GM18867 (cell line): ENCODE data around the gene KXD1.
"Not testable (repeated sequence)": the region's sequence is repeated elsewhere in the genome, so short reads cannot be mapped to it uniquely, and the experiment has no call there.

Source experiments
- ATAC-seq: cut with Tn5 transposase; IDR thresholded peaks from one replicate; pipeline ENCODE4 v1.9.1; 2021; ENCODE audit warnings: mild to moderate bottlenecking, moderate library complexity; ENCODE audit not compliant: unreplicated experiment

KXD1 gene, protein sequence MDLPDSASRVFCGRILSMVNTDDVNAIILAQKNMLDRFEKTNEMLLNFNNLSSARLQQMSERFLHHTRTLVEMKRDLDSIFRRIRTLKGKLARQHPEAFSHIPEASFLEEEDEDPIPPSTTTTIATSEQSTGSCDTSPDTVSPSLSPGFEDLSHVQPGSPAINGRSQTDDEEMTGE

GRCh38 chr19:18557411-18558201, at the start of gene KXD1:
Gene KXD1, plus strand, starts transcription at chr19:18557870. Its CDS starts 4,187 bp downstream, at chr19:18562057.
- ATAC-seq, result peak; percentile 92

GRCh38 chr19:18508585-18508984, 49.1 kb upstream of the KXD1 start:
- no peak for ATAC-seq

GRCh38 chr19:18510216-18510615, 47.5 kb upstream of the KXD1 start:
- ATAC-seq, result no peak

DNA sequence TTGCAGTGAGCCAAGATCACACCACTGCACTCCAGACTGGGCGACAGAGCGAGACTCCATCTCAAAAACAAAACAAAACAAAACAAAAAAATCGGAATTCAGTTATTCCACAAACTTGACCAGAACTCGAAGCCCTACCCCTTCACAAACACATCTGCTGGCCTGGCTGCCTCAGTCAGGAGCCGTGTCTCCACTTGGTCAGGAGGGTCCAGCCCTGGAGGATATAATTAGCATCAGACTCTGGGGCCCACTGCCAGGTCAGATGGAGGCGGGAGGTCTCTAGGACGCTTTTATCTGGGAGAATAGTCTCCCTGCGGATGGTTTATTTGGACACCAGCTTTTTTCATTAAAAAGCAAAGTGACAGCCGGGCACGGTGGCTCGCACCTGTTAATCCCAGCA, 43.8 kb upstream of the KXD1 start:
- no peak for ATAC-seq

- no peak for ATAC-seq
These were observed 42.6 kb upstream of the KXD1 start for GRCh38 chr19:18514800-18515682.

GRCh38 chr19:18515959-18516358, 41.7 kb upstream of the KXD1 start:
- ATAC-seq, result no peak

DNA sequence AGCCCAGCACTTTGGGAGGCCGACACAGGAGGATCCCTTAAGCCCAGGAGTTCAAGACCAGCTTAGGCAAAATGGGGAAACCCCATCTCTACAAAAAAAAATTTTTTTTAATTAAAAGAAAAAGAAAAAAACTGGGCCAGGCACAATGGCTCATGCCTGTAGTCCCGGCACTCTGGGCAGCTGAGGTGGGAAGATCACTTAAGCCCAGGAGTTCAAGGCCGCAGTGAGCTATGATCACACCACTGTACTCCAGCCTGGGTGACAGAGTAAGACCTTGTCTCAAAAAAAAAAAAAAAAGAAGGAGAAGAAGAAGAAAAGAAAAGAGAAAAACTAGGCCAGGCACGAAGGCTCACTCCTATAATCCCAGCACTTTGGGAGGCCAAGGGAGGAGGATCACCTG, 40.1 kb upstream of the KXD1 start:
- ATAC-seq, result no peak

DNA sequence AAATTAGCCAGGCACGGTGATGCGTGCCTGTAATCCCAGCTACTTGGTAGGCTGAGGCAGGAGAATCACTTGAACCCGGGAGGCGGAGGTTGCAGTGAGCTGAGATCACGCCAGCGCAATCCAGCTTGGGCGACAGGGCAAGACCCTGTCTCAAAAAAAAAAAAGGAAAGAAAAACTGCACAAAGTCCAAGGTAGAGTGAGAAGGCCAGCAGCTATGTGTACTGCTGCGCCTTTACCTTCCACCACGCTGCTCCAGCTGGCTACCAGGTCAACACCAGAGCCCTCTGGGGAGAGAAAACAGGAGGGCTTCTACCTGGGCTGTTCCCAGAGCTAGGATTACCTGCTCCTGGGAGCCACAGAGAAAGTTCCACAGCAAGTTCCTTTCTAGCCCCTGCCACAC, 39.0 kb upstream of the KXD1 start:
- ATAC-seq, result no peak

GRCh38 chr19:18519962-18520847, 37.5 kb upstream of the KXD1 start:
- no peak for ATAC-seq

GRCh38 chr19:18520848-18521691, 36.6 kb upstream of the KXD1 start:
- no peak for ATAC-seq

DNA sequence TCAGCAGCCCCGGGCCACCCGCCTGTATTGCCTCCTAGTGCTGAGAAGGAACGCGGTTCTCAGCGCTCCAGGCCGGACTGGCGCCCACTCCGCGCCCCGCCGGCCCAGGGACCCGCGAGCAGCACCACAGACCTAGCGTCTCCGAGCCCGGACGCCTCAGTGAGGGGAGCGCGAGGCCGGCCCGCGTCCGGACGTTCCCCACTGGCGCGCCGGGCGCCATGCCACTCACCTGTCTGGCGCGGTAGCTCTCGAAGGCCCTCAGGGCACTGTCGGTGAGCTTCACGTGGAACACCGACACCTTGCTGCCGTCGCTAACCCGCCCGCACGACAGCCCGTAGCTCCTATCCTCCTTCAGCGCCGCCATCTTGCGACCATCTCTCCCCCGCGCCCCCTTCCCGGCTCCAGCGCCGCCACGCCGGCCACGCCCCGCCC, 36.0 kb upstream of the KXD1 start, which contains the start of gene ELL:
ELL (minus strand) TSS at position 379 of the 432 bp plus-strand sequence; CDS start at position 364, 15 bp downstream.
- no peak for ATAC-seq

GRCh38 chr19:18522124-18522861, 35.4 kb upstream of the KXD1 start:
- ATAC-seq, result peak; percentile 82

DNA sequence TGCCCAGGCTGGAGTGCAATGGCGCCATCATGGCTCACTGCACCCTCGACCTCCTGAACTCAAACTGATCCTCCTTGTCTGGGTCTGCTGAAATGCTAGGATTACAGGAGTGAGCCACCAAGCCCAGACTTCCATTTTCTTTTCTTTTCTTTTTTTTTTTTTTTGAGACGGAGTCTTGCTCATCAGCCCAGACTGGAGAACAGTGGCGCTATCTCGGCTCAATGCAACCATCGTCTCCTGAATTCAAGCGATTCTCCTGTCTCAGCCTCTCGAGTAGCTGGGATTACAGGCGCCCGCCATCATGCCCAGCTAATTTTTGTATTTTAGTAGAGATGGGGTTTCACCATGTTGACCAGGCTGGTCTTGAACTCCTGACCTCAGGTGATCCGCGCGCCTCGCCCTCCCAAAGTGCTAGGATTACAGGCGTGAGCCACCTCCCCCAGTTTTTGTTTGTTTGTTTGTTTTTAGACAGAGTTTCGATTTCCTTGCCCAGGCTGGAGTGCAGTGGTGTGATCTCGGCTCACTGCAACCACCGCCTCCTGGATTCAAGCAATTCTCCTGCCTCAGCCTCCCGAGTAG, 34.7 kb upstream of the KXD1 start:
- not testable (repeated sequence) for ATAC-seq

GRCh38 chr19:18523841-18524240, 33.8 kb upstream of the KXD1 start:
- ATAC-seq, result no peak

DNA sequence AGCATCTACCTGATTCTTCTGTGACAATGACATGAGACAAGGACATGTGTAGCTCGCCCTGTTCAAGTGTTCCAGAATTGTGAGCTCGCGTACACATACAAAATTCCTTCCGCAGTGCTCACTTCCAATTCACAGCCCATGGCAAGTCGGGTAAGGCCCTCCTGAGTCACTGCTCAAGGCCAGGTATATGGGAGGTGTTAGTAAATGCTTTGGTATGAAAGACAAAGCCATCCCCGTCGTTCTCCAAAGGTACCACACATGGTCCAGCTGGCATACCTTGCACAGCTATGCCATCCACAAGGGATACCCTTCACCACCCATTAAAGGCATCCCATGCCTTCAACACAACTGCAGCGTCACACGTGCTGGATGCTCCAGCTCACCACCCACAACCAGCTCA, 31.4 kb upstream of the KXD1 start:
- no peak for ATAC-seq

DNA sequence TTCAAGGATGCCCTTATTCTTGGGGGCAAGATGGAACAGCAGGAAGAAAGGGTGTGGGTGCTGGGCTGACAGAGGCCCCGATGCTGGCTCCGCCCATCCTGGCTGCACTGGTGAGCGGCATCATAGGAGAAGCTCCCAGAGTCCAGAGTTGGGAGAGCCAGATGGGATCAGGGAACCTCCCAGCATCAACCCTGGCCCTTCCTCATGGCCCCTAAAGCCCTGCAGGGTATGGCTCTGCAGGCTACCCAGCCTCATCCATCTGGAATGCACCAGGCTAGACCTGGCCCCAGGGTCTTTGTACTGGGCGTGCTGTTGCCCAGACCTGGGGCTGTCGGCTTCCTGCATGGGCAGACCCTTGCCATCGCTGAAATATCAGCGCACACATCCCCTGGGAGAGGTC, 27.9 kb upstream of the KXD1 start:
- no peak for ATAC-seq

DNA sequence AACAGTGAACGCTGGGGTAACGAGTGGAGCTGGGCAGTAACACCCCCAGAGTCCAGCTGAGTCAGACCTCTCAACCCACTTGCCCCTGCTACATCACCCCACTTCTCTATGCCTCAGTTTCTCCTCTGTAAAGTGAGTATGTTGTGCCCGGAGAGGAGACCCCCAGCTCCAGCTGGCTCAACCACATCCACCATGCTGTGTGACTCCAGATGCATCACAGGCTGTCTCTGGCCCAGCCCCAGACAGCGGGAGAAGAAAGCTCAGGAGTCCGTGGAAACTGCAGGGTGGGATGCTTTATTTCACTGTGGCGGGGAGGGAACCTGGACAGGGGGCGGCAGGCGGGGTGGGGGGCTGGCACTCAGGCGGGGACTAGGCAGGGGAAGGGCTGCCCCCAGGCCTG, 26.2 kb upstream of the KXD1 start:
- no peak for ATAC-seq

GRCh38 chr19:18532168-18532890, 25.3 kb upstream of the KXD1 start:
- no peak for ATAC-seq
